ENCODE data around the gene PDE3B. TPM values are rescaled to one million over a fixed set of nuclear protein-coding genes. Genes with fewer than 3 reads are reported as not detected.
A peak's percentile ranks its signal among the peaks of the same experiment; 100 is the strongest.

The PDE3B gene
- total RNA-seq, 3 donors from 2014 or later, result 13.0 to 17.8 (median 17.0) TPM

DNA sequence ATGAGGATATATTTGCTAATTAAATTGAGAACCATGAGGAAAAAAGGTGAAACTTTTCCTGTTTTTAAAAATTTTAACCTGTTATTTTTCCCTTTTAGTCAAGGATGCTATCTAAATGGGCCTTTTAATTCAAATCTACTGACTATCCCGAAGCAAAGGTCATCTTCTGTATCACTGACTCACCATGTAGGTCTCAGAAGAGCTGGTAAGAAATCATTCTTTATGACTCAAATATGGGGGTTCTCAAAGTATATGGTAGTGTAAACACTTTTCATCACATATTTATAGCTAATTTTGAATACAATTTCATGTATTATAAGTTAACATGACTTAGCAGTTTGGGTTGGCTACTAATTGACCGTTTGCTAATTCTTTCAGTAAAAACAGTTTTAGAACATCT lies 160.2 kb downstream of the PDE3B start:
- Mint-ChIP-seq H3K4me1 (ENCODE audit: low read depth) (peaks cover 6% of the 10 kb centered on the region), H3K36me3 (ENCODE audit: insufficient read depth) (peaks cover 49% of the 10 kb centered on the region), H3K4me3 (no peak overlapping the region), H3K9me3 (peaks cover 6% of the 10 kb centered on the region), H3K27me3 (ENCODE audit: low read depth) (no peaks in the 10 kb centered on the region)
- DNase-seq, result no peak
- ATAC-seq, result no peak

DNA sequence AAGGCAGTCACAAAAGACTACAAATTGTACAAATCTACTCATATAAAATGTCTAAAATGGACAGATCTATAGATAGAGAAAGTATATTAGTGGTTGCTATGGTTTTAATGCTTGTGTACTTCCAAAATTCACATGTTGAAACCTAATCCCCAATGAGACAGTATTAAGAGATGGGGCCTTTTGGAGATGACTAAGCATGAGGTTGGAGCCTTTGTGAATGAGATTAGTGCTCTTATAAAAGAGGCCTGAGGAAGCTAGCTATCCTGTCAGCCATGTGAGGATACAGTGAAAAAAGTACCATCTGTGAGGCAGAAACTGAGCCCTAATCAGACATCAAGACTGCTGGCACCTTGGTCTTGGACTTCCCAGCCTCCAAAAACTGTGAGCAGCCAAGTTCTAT lies 165.9 kb downstream of the PDE3B start:
- DNase-seq (no peak), ATAC-seq (no peak)
- H3K36me3 Mint-ChIP-seq (ENCODE audit: insufficient read depth), result peaks cover 45% of the 10 kb centered on the region
- no peak overlapping the region for H3K4me3 Mint-ChIP-seq
- no peaks in the 10 kb centered on the region for H3K4me1 Mint-ChIP-seq (ENCODE audit: low read depth)
- peaks cover 6% of the 10 kb centered on the region for H3K9me3 Mint-ChIP-seq
- no peaks in the 10 kb centered on the region for H3K27me3 Mint-ChIP-seq (ENCODE audit: low read depth)

DNA sequence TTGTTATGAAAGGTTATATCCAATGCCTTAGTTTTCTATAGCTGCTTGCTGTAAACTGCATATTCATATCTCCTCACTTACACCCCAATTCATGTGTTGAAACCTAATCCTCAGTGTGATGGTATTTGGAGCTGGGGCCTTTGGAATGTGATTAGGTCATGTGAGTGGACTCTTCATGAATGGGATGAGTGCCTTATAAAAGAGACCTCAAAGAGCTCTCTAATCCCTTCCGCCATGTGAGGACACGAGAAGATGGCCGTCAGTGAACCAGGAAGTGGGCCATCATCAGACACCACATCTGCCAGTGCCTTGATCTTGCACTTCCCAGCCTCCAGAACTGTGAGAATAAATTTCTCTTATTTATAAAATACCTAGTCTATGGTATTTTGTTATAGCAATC lies 169.2 kb downstream of the PDE3B start:
- H3K4me3 Mint-ChIP-seq, result no peak overlapping the region
- H3K27me3 Mint-ChIP-seq (ENCODE audit: low read depth), result no peaks in the 10 kb centered on the region
- DNase-seq (no peak), ATAC-seq (no peak)
- H3K9me3 Mint-ChIP-seq, result no peaks in the 10 kb centered on the region
- peaks cover 39% of the 10 kb centered on the region for H3K36me3 Mint-ChIP-seq (ENCODE audit: insufficient read depth)
- H3K4me1 Mint-ChIP-seq (ENCODE audit: low read depth), result no peaks in the 10 kb centered on the region

DNA sequence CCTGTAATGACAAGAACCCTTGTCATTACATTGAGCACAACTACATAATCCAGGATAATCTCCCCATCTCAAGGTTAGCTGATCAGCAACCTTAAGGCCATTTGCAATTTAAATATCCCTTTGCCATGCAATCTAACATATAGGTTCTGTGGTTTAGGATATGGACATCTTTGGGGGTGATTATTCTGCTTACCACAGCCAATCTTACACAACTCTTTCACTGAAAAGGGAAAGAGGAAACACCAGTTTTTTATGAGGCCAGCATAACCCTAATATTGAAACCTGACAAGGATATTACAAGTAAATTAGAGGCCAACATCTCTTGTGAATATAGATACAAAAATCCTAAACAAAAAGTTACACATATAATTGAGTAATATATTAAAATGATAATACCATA lies 169.9 kb downstream of the PDE3B start:
- Mint-ChIP-seq H3K4me3 (no peak overlapping the region), H3K36me3 (ENCODE audit: insufficient read depth) (peaks cover 34% of the 10 kb centered on the region), H3K27me3 (ENCODE audit: low read depth) (no peaks in the 10 kb centered on the region), H3K9me3 (no peaks in the 10 kb centered on the region), H3K4me1 (ENCODE audit: low read depth) (no peaks in the 10 kb centered on the region)
- ATAC-seq, result no peak
- no peak for DNase-seq

DNA sequence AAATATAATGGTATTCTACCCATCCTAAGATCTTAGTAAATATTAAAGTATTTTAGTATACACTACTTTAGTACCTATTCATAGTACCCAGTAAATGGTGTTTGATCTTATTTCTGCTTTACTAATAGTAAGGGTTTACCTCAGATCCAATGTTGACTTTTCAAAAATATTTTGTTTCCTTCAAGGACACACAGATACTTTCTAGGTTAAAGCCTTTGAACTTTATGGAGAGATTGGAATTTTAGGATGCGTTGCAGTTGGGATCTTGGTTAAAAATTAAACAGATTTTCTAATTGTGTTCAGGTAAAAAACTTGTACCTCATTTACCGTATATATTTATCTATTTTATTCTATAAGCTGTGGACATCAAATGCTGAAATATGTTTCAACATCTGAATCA lies 175.2 kb downstream of the PDE3B start:
- Mint-ChIP-seq H3K36me3 (ENCODE audit: insufficient read depth) (peaks cover 38% of the 10 kb centered on the region), H3K9me3 (no peaks in the 10 kb centered on the region), H3K4me3 (no peak overlapping the region), H3K4me1 (ENCODE audit: low read depth) (no peaks in the 10 kb centered on the region), H3K27me3 (ENCODE audit: low read depth) (no peaks in the 10 kb centered on the region)
- ATAC-seq, result no peak
- no peak for DNase-seq

DNA sequence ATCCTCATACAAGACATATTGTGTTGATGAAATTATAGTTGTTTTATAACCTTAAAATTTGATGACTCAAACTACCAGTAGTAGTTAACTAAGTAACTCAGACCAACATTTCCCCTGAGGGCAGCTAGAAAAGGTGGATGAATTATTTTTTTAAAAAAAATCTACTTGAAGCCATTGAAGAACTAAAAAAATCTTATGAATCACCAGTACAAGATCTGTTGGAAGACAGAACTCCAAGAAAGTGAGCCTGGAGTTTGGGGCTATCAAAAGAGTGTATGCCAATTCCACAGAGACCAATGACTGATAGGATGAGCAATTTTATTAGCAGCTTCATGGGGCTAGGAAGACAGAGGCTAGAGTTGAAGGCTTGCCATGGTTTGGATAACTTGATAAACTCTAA lies 176.0 kb downstream of the PDE3B start:
- Mint-ChIP-seq H3K9me3 (no peaks in the 10 kb centered on the region), H3K4me3 (no peak overlapping the region), H3K4me1 (ENCODE audit: low read depth) (no peaks in the 10 kb centered on the region), H3K36me3 (ENCODE audit: insufficient read depth) (peaks cover 42% of the 10 kb centered on the region), H3K27me3 (ENCODE audit: low read depth) (no peaks in the 10 kb centered on the region)
- no peak for ATAC-seq
- DNase-seq, result no peak

DNA sequence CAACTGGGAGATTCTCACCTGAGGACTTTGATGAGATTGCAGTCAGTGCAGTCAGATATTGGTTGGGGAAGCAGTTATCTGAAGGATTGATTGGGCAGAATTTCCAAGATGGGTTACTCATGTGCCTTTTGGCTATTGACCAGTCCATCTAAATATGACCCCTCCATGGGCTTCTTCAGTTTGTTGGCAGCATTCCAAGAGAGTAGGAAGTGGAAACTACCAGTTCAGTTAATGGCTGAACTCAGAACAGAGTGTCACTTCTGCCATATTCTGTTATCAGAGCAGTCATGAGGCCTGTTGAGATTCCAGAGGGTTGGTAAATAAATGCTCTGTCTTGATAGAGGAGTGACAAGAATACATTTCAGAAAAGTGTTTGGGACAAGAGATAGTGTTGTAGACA lies 177.4 kb downstream of the PDE3B start:
- peaks cover 9% of the 10 kb centered on the region for H3K9me3 Mint-ChIP-seq
- no peaks in the 10 kb centered on the region for H3K27me3 Mint-ChIP-seq (ENCODE audit: low read depth)
- no peaks in the 10 kb centered on the region for H3K4me1 Mint-ChIP-seq (ENCODE audit: low read depth)
- ATAC-seq (no peak), DNase-seq (no peak)
- no peak overlapping the region for H3K4me3 Mint-ChIP-seq
- peaks cover 39% of the 10 kb centered on the region for H3K36me3 Mint-ChIP-seq (ENCODE audit: insufficient read depth)

DNA sequence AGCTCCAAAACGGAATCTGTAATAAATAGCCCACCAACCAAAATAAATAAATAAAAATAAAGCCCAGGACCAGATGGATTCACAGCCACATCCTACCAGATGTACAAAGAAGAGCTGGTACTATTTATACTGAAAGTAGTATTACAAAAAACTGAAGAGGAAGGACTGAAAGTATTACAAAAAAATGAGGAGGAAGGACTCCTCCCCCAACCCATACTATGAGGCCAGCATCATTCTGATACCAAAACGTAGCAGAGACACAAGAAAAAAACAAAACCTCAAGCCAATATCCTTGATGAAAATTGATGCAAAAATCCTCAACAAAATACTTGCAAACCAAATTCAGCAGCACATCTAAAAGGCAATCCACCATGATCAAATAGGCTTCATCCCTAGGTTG lies 183.0 kb downstream of the PDE3B start:
- Mint-ChIP-seq H3K9me3 (peaks cover 15% of the 10 kb centered on the region), H3K27me3 (ENCODE audit: low read depth) (no peaks in the 10 kb centered on the region), H3K4me3 (no peak overlapping the region), H3K36me3 (ENCODE audit: insufficient read depth) (peaks cover 31% of the 10 kb centered on the region), H3K4me1 (ENCODE audit: low read depth) (no peaks in the 10 kb centered on the region)
- no peak for ATAC-seq
- no peak for DNase-seq

DNA sequence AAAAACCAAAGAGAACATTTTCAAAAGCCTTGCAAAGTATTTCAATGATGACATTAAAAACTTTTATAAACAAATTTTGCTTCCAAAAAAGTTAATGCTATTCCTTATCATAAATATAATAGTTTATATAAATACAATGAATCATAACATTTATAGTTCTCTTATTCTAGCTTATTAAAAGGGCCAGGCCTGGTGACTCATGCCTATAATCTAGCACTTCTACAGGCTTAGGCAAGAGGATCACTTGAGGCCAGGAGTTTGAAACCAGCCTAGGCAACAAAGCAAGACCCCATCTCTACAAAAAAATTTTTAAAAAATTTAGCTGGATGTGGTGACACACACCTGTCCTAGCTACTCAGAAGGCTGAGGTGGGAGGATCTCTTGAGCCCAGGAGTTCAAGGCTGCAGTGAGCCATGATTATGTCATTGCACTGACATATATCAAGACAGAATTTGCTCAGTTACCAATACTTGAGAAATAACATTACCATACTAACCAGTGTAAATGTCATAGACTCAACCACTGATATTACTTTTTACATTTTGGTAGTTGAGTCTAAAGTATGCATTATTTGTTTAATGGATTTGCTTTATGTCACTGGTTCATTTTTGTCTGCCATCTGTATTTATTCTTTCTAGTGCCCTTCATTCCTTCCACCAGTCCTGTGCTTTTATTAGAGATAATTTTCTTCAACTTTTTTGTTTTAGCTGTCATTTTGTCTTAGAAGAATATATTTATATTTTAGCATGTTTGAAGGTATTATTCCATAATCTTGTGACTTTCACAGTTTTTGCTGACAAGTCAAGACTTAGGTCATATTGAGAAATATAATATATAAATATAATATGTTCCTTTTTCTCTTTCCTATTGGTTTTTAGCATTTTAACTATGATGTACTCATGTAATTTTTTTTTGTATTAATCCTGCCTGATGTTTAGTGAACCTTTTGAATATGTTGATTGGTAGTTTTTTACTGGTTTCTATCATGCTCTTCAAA lies 192.2 kb downstream of the PDE3B start:
- H3K36me3 Mint-ChIP-seq (ENCODE audit: insufficient read depth), result peaks cover 35% of the 10 kb centered on the region
- H3K27me3 Mint-ChIP-seq (ENCODE audit: low read depth), result no peaks in the 10 kb centered on the region
- H3K4me1 Mint-ChIP-seq (ENCODE audit: low read depth), result no peaks in the 10 kb centered on the region
- H3K9me3 Mint-ChIP-seq, result no peaks in the 10 kb centered on the region
- DNase-seq (no peak), ATAC-seq (peak; percentile 48 to 54)
- no peak overlapping the region for H3K4me3 Mint-ChIP-seq

DNA sequence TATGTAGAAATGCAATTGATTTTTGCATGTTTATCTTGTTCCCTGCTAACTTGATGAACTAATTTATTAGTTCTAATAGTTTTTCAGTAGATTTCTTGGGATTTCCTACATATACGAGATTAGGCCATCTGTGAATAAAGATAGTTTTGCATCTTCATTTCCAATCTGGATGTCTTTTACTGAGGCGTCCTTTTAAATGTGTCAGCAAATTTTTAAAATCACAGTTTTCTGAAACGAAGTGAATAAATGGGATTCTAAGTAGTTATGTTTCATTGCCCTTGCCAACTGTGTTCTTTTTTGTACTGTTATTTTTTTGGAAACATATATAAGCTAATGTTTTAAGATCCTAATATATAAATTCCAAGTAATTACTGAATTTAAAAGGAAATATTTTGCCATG lies 198.4 kb downstream of the PDE3B start:
- DNase-seq (no peak), ATAC-seq (no peak)
- no peaks in the 10 kb centered on the region for H3K27me3 Mint-ChIP-seq (ENCODE audit: low read depth)
- peaks cover 46% of the 10 kb centered on the region for H3K36me3 Mint-ChIP-seq (ENCODE audit: insufficient read depth)
- H3K4me1 Mint-ChIP-seq (ENCODE audit: low read depth), result no peaks in the 10 kb centered on the region
- no peaks in the 10 kb centered on the region for H3K9me3 Mint-ChIP-seq
- no peak overlapping the region for H3K4me3 Mint-ChIP-seq

DNA sequence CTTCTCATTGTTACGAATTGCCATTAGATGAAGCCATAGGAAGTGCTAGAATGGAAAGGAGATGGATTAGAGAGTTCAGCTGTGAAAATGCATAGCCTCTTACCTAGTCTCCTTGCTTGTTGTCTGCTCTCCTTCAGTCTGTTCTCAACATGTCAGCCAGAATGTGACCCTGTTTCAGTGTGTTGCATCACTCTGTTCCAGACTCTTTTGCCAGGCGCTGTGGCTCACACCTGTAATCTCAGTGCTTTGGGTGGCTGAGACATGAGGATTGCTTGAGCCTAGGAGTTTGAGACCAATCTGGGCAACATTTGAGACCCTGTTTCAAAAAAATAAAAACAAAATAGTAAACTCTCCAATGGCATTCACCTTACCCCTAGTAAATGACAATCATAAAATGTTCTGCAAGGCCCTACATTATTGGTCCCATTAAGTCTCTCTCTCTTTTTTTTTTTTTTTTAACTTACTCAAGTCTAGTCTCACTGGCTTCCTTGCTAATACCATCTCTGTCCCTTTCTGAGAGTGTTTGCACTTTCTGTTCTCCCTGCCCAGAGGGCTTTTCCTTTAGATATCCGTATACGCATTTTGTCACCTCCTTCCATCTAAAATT lies 209.1 kb downstream of the PDE3B start:
- peaks cover 5% of the 10 kb centered on the region for H3K9me3 Mint-ChIP-seq
- peaks cover 17% of the 10 kb centered on the region for H3K4me1 Mint-ChIP-seq (ENCODE audit: low read depth)
- ATAC-seq (no peak), DNase-seq (no peak)
- peaks cover 34% of the 10 kb centered on the region for H3K36me3 Mint-ChIP-seq (ENCODE audit: insufficient read depth)
- H3K4me3 Mint-ChIP-seq, result no peak overlapping the region
- H3K27me3 Mint-ChIP-seq (ENCODE audit: low read depth), result no peaks in the 10 kb centered on the region

DNA sequence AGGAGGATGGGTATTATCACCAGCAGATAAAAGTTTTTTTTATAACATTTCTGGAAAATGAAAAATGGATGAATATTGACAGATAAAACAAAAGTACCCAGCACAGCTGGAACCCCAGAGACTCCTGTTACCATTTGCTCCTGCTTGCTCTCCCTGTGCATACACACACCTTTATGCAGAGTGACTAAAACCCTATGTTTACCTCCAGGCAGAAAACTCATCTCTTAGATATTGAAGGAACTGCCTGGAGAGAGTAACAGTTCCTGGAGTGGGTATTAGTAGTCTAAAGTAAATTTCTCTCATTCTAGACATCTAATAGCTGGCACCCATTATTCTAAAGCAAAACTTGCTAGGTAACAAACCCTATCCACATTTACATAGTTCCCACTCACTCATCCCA lies 210.5 kb downstream of the PDE3B start:
- Mint-ChIP-seq H3K36me3 (ENCODE audit: insufficient read depth) (peaks cover 38% of the 10 kb centered on the region), H3K4me1 (ENCODE audit: low read depth) (peaks cover 17% of the 10 kb centered on the region), H3K27me3 (ENCODE audit: low read depth) (no peaks in the 10 kb centered on the region), H3K9me3 (peaks cover 5% of the 10 kb centered on the region), H3K4me3 (no peak overlapping the region)
- no peak for ATAC-seq
- no peak for DNase-seq

DNA sequence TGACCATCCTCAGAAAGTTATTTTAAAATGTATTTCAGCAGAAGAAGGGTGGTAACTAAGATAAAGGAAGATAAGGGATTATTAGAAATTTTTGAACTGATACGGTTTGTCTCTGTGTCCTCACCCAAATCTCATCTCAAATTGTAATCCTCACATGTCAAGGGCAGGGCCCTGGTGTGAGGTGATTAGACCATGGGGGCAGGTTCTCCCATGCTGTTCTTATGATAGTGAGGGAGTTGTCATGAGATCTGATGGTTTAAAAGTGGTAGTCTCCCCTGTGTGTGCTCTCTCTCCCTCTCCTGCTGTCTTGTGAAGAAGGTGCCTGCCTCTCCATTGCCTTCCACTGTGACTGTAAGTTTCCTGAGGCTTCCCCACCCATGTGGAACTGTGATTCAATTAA lies 212.3 kb downstream of the PDE3B start:
- Mint-ChIP-seq H3K36me3 (ENCODE audit: insufficient read depth) (peaks cover 35% of the 10 kb centered on the region), H3K9me3 (peaks cover 5% of the 10 kb centered on the region), H3K4me3 (no peak overlapping the region), H3K4me1 (ENCODE audit: low read depth) (peaks cover 17% of the 10 kb centered on the region), H3K27me3 (ENCODE audit: low read depth) (no peaks in the 10 kb centered on the region)
- ATAC-seq, result no peak
- no peak for DNase-seq

DNA sequence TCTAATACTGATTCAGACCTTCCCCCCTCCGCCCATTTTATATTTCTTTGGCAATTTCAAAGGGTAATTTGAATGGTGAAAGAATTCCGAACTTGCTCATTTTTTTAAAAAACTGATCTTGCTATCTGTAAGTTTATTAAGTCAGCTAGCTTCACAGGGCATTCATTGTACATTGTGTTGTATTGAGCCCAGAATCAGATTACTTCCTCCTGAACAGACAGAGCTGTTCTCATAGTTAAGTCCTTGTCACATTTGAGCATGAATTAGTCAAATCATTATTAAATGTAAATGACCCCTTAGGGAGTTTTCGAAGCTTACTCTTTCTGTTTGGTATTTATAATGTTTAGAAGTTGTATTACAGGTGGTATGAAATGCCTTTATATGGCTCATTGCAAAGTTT lies 214.0 kb downstream of the PDE3B start:
- peaks cover 44% of the 10 kb centered on the region for H3K36me3 Mint-ChIP-seq (ENCODE audit: insufficient read depth)
- H3K27me3 Mint-ChIP-seq (ENCODE audit: low read depth), result no peaks in the 10 kb centered on the region
- peaks cover 14% of the 10 kb centered on the region for H3K4me1 Mint-ChIP-seq (ENCODE audit: low read depth)
- H3K4me3 Mint-ChIP-seq, result no peak overlapping the region
- DNase-seq (no peak), ATAC-seq (no peak)
- H3K9me3 Mint-ChIP-seq, result peaks cover 5% of the 10 kb centered on the region

DNA sequence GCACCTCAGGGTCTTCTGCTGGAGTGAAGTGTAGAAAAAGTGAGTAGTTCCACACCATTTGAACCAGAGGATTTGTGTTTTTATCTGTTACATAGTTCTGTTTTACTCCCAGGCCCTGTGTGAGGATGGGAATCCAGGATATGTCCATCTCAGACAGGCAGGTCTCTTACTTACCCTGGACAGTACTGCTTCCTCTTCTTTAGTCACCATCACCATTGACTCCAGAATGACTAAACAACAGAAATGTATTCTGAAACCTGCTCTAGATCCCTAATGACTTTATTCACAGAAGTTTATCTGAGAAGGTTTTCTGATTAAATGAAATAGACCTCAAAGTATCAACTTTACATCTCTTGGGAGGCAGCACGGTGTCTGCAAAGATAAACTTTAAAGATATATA lies 214.8 kb downstream of the PDE3B start:
- H3K4me1 Mint-ChIP-seq (ENCODE audit: low read depth), result peaks cover 13% of the 10 kb centered on the region
- ATAC-seq (no peak), DNase-seq (no peak)
- peaks cover 45% of the 10 kb centered on the region for H3K36me3 Mint-ChIP-seq (ENCODE audit: insufficient read depth)
- peaks cover 5% of the 10 kb centered on the region for H3K9me3 Mint-ChIP-seq
- H3K4me3 Mint-ChIP-seq, result no peak overlapping the region
- no peaks in the 10 kb centered on the region for H3K27me3 Mint-ChIP-seq (ENCODE audit: low read depth)
